Bronchial epithelial cell (primary cell): ENCODE data around the gene CELF5. TPM values are rescaled to one million over a fixed set of nuclear protein-coding genes. Genes with fewer than 3 reads are reported as not detected.

Source experiments
- DNase-seq: peaks from one replicate; pipeline ENCODE4 v3.0.0-alpha.2; 2010; ENCODE audit warnings: low read depth
- FAIRE-seq: peaks from 2 replicates; lab custom pipeline; 2011; peaks lifted over from hg19 to GRCh38; lab: Jason Lieb, UNC
- H3K27me3 ChIP-seq: 2 replicates; pipeline ENCODE4 v1.5.1; 2011; ENCODE audit warnings: low read length; ENCODE audit not compliant: control insufficient read depth, insufficient read depth
- H3K36me3 ChIP-seq: 2 replicates; pipeline ENCODE4 v1.5.1; 2011; ENCODE audit warnings: low read length; ENCODE audit not compliant: control insufficient read depth, insufficient read depth
- H3K4me3 ChIP-seq: 2 replicates; pipeline ENCODE4 v1.5.1; 2011; ENCODE audit warnings: mild to moderate bottlenecking, low read depth, low read length, control low read depth
- CTCF ChIP-seq: IDR thresholded peaks from 2 replicates; pipeline ENCODE4 v1.5.1; 2011; ENCODE audit warnings: mild to moderate bottlenecking, moderate library complexity, low read length, control low read depth, inconsistent platforms; ENCODE audit not compliant: insufficient read depth, severe bottlenecking
- total RNA-seq: library from RNA; depleted of rRNA; stranded (reverse); fragments of >200 nt; gene quantifications from 2 replicates; pipeline ENCODE4 v1.2.1, GENCODE V29; 2014

The CELF5 gene
- total RNA-seq, 1 donor from 2014 or later, result not detected

GRCh38 chr19:3302755-3303154, 78.3 kb downstream of the CELF5 start:
- no peaks in the 10 kb centered on the region for H3K36me3 ChIP-seq
- H3K4me3 ChIP-seq, result no peak overlapping the region
- DNase-seq (no peak), FAIRE-seq (no peak)
- no peaks in the 10 kb centered on the region for H3K27me3 ChIP-seq
- no peak for TF ChIP-seq CTCF

GRCh38 chr19:3304871-3305423, 80.5 kb downstream of the CELF5 start:
- H3K4me3 ChIP-seq, result no peak overlapping the region
- no peak for FAIRE-seq
- TF ChIP-seq CTCF, result peak; percentile 84

GRCh38 chr19:3309724-3310123, 85.3 kb downstream of the CELF5 start:
- H3K4me3 ChIP-seq, result no peak overlapping the region
- no peak for FAIRE-seq
- H3K36me3 ChIP-seq, result no peaks in the 10 kb centered on the region
- no peak for DNase-seq
- peaks cover 4% of the 10 kb centered on the region for H3K27me3 ChIP-seq
- no peak for TF ChIP-seq CTCF

More at GRCh38 chr19:3304871-3305423, 80.5 kb downstream of the CELF5 start:
- peaks cover 2% of the 10 kb centered on the region for H3K27me3 ChIP-seq
- peak; percentile 44 for DNase-seq
- H3K36me3 ChIP-seq, result no peaks in the 10 kb centered on the region

- Histone ChIP-seq H3K36me3 (no peaks in the 10 kb centered on the region), H3K4me3 (no peak overlapping the region), H3K27me3 (peaks cover 4% of the 10 kb centered on the region)
- no peak for TF ChIP-seq CTCF
- DNase-seq (no peak), FAIRE-seq (no peak)
Observed at GRCh38 chr19:3310280-3310679, 85.8 kb downstream of the CELF5 start.

- H3K36me3 ChIP-seq, result no peaks in the 10 kb centered on the region
- TF ChIP-seq CTCF, result no peak
- H3K27me3 ChIP-seq, result peaks cover 4% of the 10 kb centered on the region
- FAIRE-seq (no peak), DNase-seq (no peak)
- no peak overlapping the region for H3K4me3 ChIP-seq
Observed at GRCh38 chr19:3310711-3311110, 86.2 kb downstream of the CELF5 start.

GRCh38 chr19:3313199-3313575, 88.7 kb downstream of the CELF5 start:
- DNase-seq (no peak), FAIRE-seq (no peak)
- Histone ChIP-seq H3K27me3 (peaks cover 6% of the 10 kb centered on the region), H3K36me3 (no peaks in the 10 kb centered on the region), H3K4me3 (no peak overlapping the region)
- TF ChIP-seq CTCF, result no peak
